Prostate gland (tissue), 2 donors: ENCODE data around the gene STAB2. TPM values are rescaled to one million over a fixed set of nuclear protein-coding genes. Genes with fewer than 3 reads are reported as not detected.

Source experiments
- DNase-seq: peaks from one replicate; pipeline ENCODE4 v3.0.0-alpha.2; 2019; ENCODE audit warnings: low spot score
- H3K27ac ChIP-seq, 2 donors: fragments of 200-600 bp; sonication (generic); 2 replicates each; pipeline ENCODE4 v1.5.1; 2017 to 2019
- H3K27me3 ChIP-seq: fragments of 200-600 bp; sonication (generic); replicated peaks from 2 replicates; pipeline ENCODE4 v1.5.1; 2019; ENCODE audit not compliant: insufficient read depth
- H3K36me3 ChIP-seq, 2 donors: fragments of 200-600 bp; sonication (generic); 1 replicate in 1 of 2; 2 replicates in 1 of 2; pipeline versions ENCODE4 v1.5.1 to v1.8.1; 2017 to 2019
- H3K4me1 ChIP-seq: fragments of 200-600 bp; sonication (generic); replicated peaks from 2 replicates; pipeline ENCODE4 v1.5.1; 2019
- H3K4me3 ChIP-seq, 2 donors: fragments of 200-600 bp; sonication (generic); 2 replicates each; pipeline ENCODE4 v1.5.1; 2017 to 2019
- H3K9me3 ChIP-seq: fragments of 200-600 bp; sonication (generic); 2 replicates; pipeline ENCODE4 v1.5.1; 2017
- CTCF ChIP-seq, 4 experiments: fragments of 200-600 bp in 2 of 4; fragments of 450-650 bp in 2 of 4; sonication (generic) in 2 of 4; IDR thresholded peaks; 1 replicate in 3 of 4; 2 replicates in 1 of 4; pipeline ENCODE4 v1.5.1; 2016 to 2019; ENCODE audit warnings: antibody characterized with exemption in 4 of 4, mild to moderate bottlenecking in 2 of 4, moderate library complexity in 2 of 4
- POLR2A ChIP-seq: fragments of 450-650 bp; IDR thresholded peaks from one replicate; pipeline ENCODE4 v1.6.1; 2016; ENCODE audit warnings: antibody characterized with exemption, mild to moderate bottlenecking
- POLR2AphosphoS5 ChIP-seq: sonication (generic); formaldehyde crosslinking; IDR thresholded peaks from one replicate; pipeline ENCODE4 v1.6.1; 2017; ENCODE audit warnings: antibody characterized with exemption
- WGBS: methylation state at CpG from one replicate; pipeline ENCODE4 v1.1.5; 2018; 5-methylcytosine and 5-hydroxymethylcytosine counted together
- intact Hi-C: fragments of 100-400 bp; cut with DNase I; formaldehyde crosslinking; loops from one replicate; pipeline ENCODE4 v1.14.2; 2022
- total RNA-seq, 2 donors: library from RNA; depleted of rRNA; stranded (reverse); fragments of >200 nt; gene quantifications; one replicate each; pipeline ENCODE4 v1.1.0, GENCODE V29; 2016

Gene STAB2
- total RNA-seq, 2 donors from 2014 or later: 0.62 TPM; not detected in 1

DNA sequence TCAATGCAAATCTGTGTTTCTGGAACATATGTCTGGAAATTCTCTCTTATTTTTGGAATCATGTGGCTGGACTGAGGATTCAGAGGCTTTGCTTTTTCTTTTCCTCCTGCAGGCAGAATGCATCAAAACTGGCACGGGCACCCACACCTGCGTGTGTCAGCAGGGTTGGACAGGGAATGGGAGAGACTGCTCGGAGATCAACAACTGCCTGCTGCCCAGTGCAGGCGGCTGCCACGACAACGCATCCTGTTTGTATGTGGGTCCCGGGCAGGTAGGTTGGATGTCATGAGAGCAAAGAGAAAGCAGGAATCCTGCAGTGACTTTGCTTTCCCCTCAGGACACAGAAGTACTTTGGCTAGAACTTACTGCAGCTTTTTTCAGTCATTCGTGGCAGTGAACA lies 90.3 kb downstream of the STAB2 start:
- WGBS: 41% methylated on average over 8 of the region's 8 CpGs
- no peak for DNase-seq
- no peak for TF ChIP-seq POLR2A
- Histone ChIP-seq H3K36me3 (no peaks in the 10 kb centered on the region), H3K27me3 (no peaks in the 10 kb centered on the region), H3K9me3 (no peaks in the 10 kb centered on the region), H3K27ac (no peak overlapping the region), H3K4me1 (no peaks in the 10 kb centered on the region), H3K4me3 (no peak overlapping the region)
- intact Hi-C loops: no loop called here

DNA sequence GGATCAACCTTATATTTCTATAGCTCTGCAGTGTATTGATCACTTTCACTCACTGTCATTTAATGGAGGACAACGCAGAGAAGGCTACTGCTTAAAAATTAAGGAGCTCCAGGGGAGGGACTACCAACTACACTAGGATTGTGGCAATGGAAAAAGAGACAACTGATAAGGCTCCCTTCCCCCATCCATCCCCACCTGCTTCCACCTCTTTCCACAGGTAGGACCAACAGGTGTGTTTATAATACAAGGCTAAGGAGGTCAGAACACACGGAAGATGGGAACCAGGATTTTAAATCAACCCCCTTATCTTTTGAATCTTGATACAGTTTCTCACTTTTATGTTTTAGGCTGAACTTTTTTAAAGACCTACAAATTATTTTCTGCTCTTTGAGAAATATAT lies 90.8 kb downstream of the STAB2 start:
- intact Hi-C loops: no loop called here
- Histone ChIP-seq H3K27me3 (no peaks in the 10 kb centered on the region), H3K9me3 (no peaks in the 10 kb centered on the region), H3K4me3 (no peak overlapping the region), H3K27ac (no peak overlapping the region), H3K4me1 (no peaks in the 10 kb centered on the region), H3K36me3 (no peaks in the 10 kb centered on the region)
- DNase-seq: no peak
- 80% methylated on average over 2 of the region's 2 CpGs for WGBS
- TF ChIP-seq POLR2A (no peak), CTCF (IDR thresholded peaks at IDR 0.05) (no peak), POLR2AphosphoS5 (no peak)

DNA sequence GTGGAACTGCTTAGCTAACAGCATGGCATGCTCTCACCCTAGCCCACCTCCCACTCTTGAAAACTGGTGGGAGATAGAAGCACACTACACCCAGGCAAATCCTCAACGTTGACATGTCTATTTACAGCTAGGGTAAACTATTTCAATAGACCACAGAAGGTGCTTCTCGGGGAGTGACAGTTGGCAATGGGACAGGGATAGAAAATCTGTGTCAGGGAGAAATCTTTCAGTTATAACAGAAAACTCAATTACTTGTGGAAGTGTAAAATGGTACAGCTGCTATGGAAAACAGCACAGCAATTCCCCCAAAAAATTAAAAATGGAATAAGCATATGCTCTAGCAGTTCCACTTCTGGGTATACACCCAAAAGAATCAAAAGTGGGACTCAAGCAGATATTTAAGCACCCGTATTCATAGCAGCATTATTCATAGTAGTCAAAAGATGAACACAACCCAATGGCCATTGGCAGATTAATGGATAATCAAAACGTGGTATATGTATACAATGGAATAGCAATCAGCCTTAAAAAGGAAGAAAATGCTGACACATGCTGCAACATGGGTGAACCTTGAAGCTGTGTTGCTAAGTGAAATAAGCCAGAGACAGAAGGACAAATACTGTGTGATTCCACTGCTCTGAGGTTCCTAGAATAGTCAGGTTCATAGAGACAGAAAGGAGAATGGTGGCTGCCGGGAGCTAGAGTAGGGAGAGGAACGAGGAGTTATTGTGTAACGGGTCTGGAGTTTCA lies 92.5 kb downstream of the STAB2 start:
- Histone ChIP-seq H3K4me1 (no peaks in the 10 kb centered on the region), H3K36me3 (no peaks in the 10 kb centered on the region), H3K27me3 (no peaks in the 10 kb centered on the region), H3K4me3 (no peak overlapping the region), H3K9me3 (no peaks in the 10 kb centered on the region), H3K27ac (no peak overlapping the region)
- WGBS: 75% methylated on average over 7 of the region's 7 CpGs
- intact Hi-C loops: no loop called here
- no peak for DNase-seq
- TF ChIP-seq CTCF (IDR thresholded peaks at IDR 0.05): no peak
- no peak for TF ChIP-seq POLR2A
- TF ChIP-seq POLR2AphosphoS5: no peak

GRCh38 chr12:103680591-103681141 lies 93.6 kb downstream of the STAB2 start:
- H3K9me3 ChIP-seq: no peaks in the 10 kb centered on the region
- DNase-seq: no peak
- H3K36me3 ChIP-seq: no peaks in the 10 kb centered on the region
- no peak for TF ChIP-seq POLR2A
- TF ChIP-seq CTCF (IDR thresholded peaks at IDR 0.05): no peak
- no peak for TF ChIP-seq POLR2AphosphoS5
- no peaks in the 10 kb centered on the region for H3K4me1 ChIP-seq
- intact Hi-C loops: no loop called here
- H3K27ac ChIP-seq: no peak overlapping the region
- WGBS: 33% methylated on average over 7 of the region's 7 CpGs
- no peaks in the 10 kb centered on the region for H3K27me3 ChIP-seq
- H3K4me3 ChIP-seq: no peak overlapping the region

DNA sequence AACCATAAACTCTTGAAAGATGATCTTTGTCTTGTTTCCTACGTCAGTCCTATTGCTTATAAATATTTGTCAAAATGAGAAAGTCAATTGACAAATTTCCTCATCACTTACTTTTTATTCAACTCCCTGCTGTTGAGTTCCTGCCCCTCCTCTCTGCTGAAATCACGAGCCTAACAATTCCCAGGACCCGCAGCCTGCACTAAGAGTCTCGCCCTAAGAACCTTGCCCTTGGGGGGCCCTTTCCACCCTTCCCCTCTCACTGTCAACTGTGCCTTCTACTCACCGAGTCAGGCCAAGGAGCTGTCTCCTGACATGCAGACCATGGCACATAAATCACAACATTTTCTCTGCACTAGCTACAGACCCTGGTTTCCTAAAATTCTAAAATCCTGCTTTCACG lies 99.0 kb downstream of the STAB2 start:
- 66% methylated on average over 6 of the region's 6 CpGs for WGBS
- intact Hi-C loops: no loop called here
- no peak for DNase-seq

More for the DNA sequence above, 99.0 kb downstream of the STAB2 start:
- no peaks in the 10 kb centered on the region for H3K9me3 ChIP-seq
- no peak overlapping the region for H3K27ac ChIP-seq
- TF ChIP-seq CTCF (IDR thresholded peaks at IDR 0.05) (no peak), POLR2A (no peak), POLR2AphosphoS5 (no peak)
- H3K4me3 ChIP-seq: no peak overlapping the region
- H3K27me3 ChIP-seq: no peaks in the 10 kb centered on the region
- no peaks in the 10 kb centered on the region for H3K36me3 ChIP-seq
- H3K4me1 ChIP-seq: no peaks in the 10 kb centered on the region
